Renal cortex interstitium (tissue), 3 donors: Measurements from ENCODE around the gene WDR83. TPM values are rescaled to one million over a fixed set of nuclear protein-coding genes. Genes with fewer than 3 reads are reported as not detected.

Experiments
- polyA plus RNA-seq, 3 donors: library from polyadenylated mRNA; unstranded; fragments of 120-200 nt; gene quantifications; one replicate each; pipeline ENCODE4 v1.2.1, GENCODE V29; 2013; ENCODE audit not compliant: insufficient read length in 3 of 3

Gene WDR83
- polyA plus RNA-seq, 3 donors, result 13.7 to 26.0 (median 17.8) TPM

Other genes starting within 250 kb of the WDR83 start
- gene ZNF443, start 225.8 kb upstream of the WDR83 start, polyA plus RNA-seq, result 10 to 100 TPM; 10.4 to 11.9 (median 10.7) TPM
- 10 to 100 TPM in 1 of 3 donors, 1 to 10 TPM in 2; 7.0 to 11.6 (median 8.3) TPM for gene ZNF709, start 182.0 kb upstream of the WDR83 start, polyA plus RNA-seq
- gene ZNF564, start 115.3 kb upstream of the WDR83 start, polyA plus RNA-seq, result 10 to 100 TPM; 12.2 to 13.0 (median 12.5) TPM
- 1 to 10 TPM; 4.3 to 5.0 (median 4.4) TPM for gene ZNF490, start 56.0 kb upstream of the WDR83 start, polyA plus RNA-seq
- 10 to 100 TPM; 20.0 to 26.8 (median 26.7) TPM for gene ZNF791, start 55.9 kb upstream of the WDR83 start, polyA plus RNA-seq
- gene MAN2B1, start 65 bp upstream of the WDR83 start, polyA plus RNA-seq, result 10 to 100 TPM; 28.6 to 38.1 (median 31.5) TPM
- gene DHPS, start 15.1 kb downstream of the WDR83 start, polyA plus RNA-seq, result 100 to 1,000 TPM in 1 of 3 donors, 10 to 100 TPM in 2; 68.5 to 103 (median 83.0) TPM
- under 1 TPM in 2 of 3 donors, not detected in 1; 0.45 to 0.55 TPM for gene GNG14, start 21.2 kb downstream of the WDR83 start, polyA plus RNA-seq
- 10 to 100 TPM; 12.2 to 17.0 (median 15.1) TPM for gene FBXW9, start 29.8 kb downstream of the WDR83 start, polyA plus RNA-seq
- gene TNPO2, start 57.1 kb downstream of the WDR83 start, polyA plus RNA-seq, result 10 to 100 TPM; 66.7 to 81.9 (median 79.3) TPM
- 100 to 1,000 TPM; 150 to 204 (median 184) TPM for gene TRIR, start 67.9 kb downstream of the WDR83 start, polyA plus RNA-seq
- 10 to 100 TPM; 76.6 to 94.6 (median 82.7) TPM for gene GET3, start 70.7 kb downstream of the WDR83 start, polyA plus RNA-seq
- under 1 TPM; 0.08 to 0.13 (median 0.09) TPM for gene BEST2, start 85.0 kb downstream of the WDR83 start, polyA plus RNA-seq
- gene HOOK2, start 108.7 kb downstream of the WDR83 start, polyA plus RNA-seq, result 10 to 100 TPM; 43.8 to 89.3 (median 56.4) TPM
- 10 to 100 TPM; 32.8 to 50.1 (median 44.2) TPM for gene JUNB, start 124.7 kb downstream of the WDR83 start, polyA plus RNA-seq
- 100 to 1,000 TPM; 283 to 360 (median 327) TPM for gene PRDX2, start 135.0 kb downstream of the WDR83 start, polyA plus RNA-seq
- 1 to 10 TPM; 4.7 to 9.0 (median 6.7) TPM for gene THSD8, start 135.3 kb downstream of the WDR83 start, polyA plus RNA-seq
- gene RNASEH2A, start 139.8 kb downstream of the WDR83 start, polyA plus RNA-seq, result 10 to 100 TPM; 29.4 to 44.1 (median 34.0) TPM
- under 1 TPM in 1 of 3 donors, not detected in 2; 0.14 TPM for gene RTBDN, start 167.8 kb downstream of the WDR83 start, polyA plus RNA-seq
- 1 to 10 TPM; 1.0 to 1.3 (median 1.1) TPM for gene MAST1, start 171.7 kb downstream of the WDR83 start, polyA plus RNA-seq
- gene DNASE2, start 214.6 kb downstream of the WDR83 start, polyA plus RNA-seq, result 10 to 100 TPM; 10.2 to 12.6 (median 11.7) TPM
- gene KLF1, start 220.4 kb downstream of the WDR83 start, polyA plus RNA-seq, result under 1 TPM; 0.27 to 0.59 (median 0.32) TPM
- gene GCDH, start 224.4 kb downstream of the WDR83 start, polyA plus RNA-seq, result 10 to 100 TPM; 31.9 to 38.3 (median 33.4) TPM